Osteocyte (in vitro differentiated cells): ENCODE results near the gene MMAB. TPM values are rescaled to one million over a fixed set of nuclear protein-coding genes. Genes with fewer than 3 reads are reported as not detected.

Source experiments
- DNase-seq: peaks from one replicate; pipeline ENCODE4 v3.0.0; 2021; ENCODE audit warnings: mixed read lengths; ENCODE audit not compliant: unreplicated experiment; ENCODE audit errors: extremely low spot score
- H3K27ac Mint-ChIP-seq: one replicate; pipeline ENCODE4 v1.8.0; 2021; ENCODE audit warnings: mild to moderate bottlenecking, mixed read lengths; ENCODE audit not compliant: unreplicated experiment
- H3K27me3 Mint-ChIP-seq: one replicate; pipeline ENCODE4 v1.8.0; 2021; ENCODE audit warnings: mixed read lengths; ENCODE audit not compliant: unreplicated experiment
- H3K36me3 Mint-ChIP-seq: one replicate; pipeline ENCODE4 v1.8.0; 2021; ENCODE audit warnings: mixed read lengths; ENCODE audit not compliant: unreplicated experiment
- H3K4me1 Mint-ChIP-seq: one replicate; pipeline ENCODE4 v1.8.0; 2021; ENCODE audit warnings: mixed read lengths; ENCODE audit not compliant: unreplicated experiment
- H3K4me3 Mint-ChIP-seq: one replicate; pipeline ENCODE4 v1.8.0; 2021; ENCODE audit warnings: mild to moderate bottlenecking, moderate library complexity, mixed read lengths; ENCODE audit not compliant: unreplicated experiment
- H3K9me3 Mint-ChIP-seq: one replicate; pipeline ENCODE4 v1.8.0; 2021; ENCODE audit warnings: mixed read lengths; ENCODE audit not compliant: unreplicated experiment
- total RNA-seq: library from RNA; stranded (reverse); gene quantifications from 2 replicates; pipeline ENCODE4 v1.2.1, GENCODE V29; 2021
- TF ChIP-seq, protein P1 (sequence below): fragments of 200-600 bp; sonication (generic); IDR thresholded peaks from 2 replicates; pipeline ENCODE4 v1.5.0; 2021; ENCODE audit warnings: antibody characterized with exemption, mild to moderate bottlenecking, moderate library complexity

The MMAB gene
- total RNA-seq, 1 donor from 2014 or later: 20.6 TPM

DNA sequence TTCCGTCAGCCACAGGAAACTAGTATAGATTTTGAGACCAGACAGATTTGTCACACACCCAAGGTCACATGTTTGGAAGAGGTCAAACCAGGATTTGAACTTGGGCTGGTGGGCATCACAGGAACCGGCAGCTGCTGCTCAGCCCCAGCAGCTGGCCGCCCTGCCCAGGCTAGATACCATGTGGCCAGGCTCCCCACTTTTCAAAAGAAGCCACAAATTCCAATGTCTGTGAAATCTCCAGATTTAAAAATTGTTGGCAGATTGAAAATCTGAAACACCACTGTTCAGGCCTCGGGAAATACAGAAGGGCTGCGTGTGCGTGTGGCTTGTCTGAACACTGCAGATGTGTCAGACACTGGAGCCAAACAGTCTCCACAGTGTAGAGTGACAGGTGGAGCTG is 30.4 kb downstream of the MMAB start:
- H3K36me3 Mint-ChIP-seq: no peaks in the 10 kb centered on the region
- no peaks in the 10 kb centered on the region for H3K9me3 Mint-ChIP-seq
- TF ChIP-seq, protein P1, sequence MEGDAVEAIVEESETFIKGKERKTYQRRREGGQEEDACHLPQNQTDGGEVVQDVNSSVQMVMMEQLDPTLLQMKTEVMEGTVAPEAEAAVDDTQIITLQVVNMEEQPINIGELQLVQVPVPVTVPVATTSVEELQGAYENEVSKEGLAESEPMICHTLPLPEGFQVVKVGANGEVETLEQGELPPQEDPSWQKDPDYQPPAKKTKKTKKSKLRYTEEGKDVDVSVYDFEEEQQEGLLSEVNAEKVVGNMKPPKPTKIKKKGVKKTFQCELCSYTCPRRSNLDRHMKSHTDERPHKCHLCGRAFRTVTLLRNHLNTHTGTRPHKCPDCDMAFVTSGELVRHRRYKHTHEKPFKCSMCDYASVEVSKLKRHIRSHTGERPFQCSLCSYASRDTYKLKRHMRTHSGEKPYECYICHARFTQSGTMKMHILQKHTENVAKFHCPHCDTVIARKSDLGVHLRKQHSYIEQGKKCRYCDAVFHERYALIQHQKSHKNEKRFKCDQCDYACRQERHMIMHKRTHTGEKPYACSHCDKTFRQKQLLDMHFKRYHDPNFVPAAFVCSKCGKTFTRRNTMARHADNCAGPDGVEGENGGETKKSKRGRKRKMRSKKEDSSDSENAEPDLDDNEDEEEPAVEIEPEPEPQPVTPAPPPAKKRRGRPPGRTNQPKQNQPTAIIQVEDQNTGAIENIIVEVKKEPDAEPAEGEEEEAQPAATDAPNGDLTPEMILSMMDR: no peak
- no peaks in the 10 kb centered on the region for H3K27me3 Mint-ChIP-seq
- H3K27ac Mint-ChIP-seq: no peak overlapping the region
- no peak for DNase-seq
- no peak overlapping the region for H3K4me3 Mint-ChIP-seq
- peaks cover 40% of the 10 kb centered on the region for H3K4me1 Mint-ChIP-seq

DNA sequence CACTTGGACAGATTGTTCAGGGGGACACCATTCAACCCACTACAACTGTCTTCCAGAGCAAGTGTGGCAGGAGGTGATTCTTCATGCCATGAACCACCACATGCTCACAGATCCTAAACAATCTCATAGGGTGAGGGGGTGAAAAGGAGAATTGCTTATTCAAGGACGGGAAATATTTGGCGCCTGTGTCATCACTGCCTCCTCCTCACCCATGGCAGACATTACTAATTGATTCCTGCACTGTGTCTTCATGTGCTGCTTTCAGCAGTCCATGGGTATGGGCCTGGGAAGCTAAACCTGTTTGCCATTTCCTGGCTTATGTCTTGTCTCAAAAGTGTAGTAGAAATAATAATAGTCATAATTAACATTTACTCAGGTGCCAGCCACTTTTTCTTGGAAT is 31.3 kb downstream of the MMAB start:
- Mint-ChIP-seq H3K27me3 (no peaks in the 10 kb centered on the region), H3K4me3 (no peak overlapping the region), H3K36me3 (no peaks in the 10 kb centered on the region), H3K4me1 (peaks cover 40% of the 10 kb centered on the region), H3K9me3 (no peaks in the 10 kb centered on the region), H3K27ac (no peak overlapping the region)
- TF ChIP-seq, protein P1: no peak
- DNase-seq: no peak

DNA sequence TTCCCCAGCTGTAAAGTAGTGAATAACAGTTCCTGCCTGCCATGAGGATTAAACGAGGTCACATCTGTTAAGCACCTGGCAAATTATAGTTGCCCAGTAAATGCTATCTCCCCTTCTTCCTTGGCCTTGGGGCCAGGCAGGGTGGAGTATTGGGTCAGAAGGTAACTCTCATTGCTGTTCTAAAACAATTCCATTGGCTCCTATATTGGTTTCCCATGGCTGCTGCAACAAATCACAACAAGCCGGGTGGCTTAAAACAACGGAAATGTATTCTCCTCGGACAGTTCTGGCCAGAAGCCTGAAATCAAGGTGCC is 31.9 kb downstream of the MMAB start:
- no peaks in the 10 kb centered on the region for H3K27me3 Mint-ChIP-seq
- TF ChIP-seq, protein P1: no peak
- H3K27ac Mint-ChIP-seq: no peak overlapping the region
- no peak for DNase-seq
- peaks cover 40% of the 10 kb centered on the region for H3K4me1 Mint-ChIP-seq
- peaks cover 3% of the 10 kb centered on the region for H3K36me3 Mint-ChIP-seq
- no peaks in the 10 kb centered on the region for H3K9me3 Mint-ChIP-seq
- no peak overlapping the region for H3K4me3 Mint-ChIP-seq

DNA sequence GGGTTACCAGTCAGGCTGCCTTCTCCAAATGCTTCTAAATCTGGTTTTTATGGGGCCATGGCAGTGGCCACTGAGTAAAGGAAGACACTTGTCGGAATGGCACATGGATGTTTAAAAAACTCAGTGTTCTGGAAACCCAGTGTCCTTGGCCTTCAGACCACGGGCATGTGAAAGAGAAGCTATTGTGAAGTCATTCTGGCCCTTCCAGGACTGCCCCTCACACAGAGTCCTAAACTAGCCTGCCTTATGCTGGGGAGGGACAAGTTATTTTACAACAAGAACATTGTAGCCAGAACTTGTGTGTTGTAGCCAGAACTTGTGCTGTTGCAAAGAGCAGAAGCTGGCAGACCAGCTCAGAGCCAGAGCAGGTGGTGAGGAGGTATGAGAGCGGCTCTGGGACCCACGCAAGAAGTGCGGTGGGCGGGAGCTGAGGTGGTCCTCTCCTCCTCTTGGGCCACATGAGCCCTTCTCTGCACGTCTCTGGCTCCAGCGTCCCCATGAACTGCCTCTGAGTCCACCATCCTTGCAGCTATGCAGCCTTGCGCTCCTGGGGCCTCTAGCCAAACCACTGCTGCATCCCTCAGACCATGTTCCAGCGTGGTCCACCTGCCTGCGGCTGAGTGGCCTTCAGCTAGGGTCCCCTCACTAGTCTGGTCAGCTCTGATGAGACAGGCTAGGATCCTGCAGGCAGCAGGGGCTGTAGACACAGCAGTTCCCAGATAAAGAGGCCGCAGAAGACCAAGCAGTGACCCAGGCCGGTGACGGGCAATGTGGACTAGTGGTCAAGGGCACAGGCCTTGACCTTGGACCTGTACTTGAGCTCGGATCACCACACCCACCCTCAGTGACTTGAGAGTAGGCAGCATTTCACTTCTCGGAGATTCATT is 32.5 kb downstream of the MMAB start:
- Mint-ChIP-seq H3K4me1 (peaks cover 37% of the 10 kb centered on the region), H3K9me3 (no peaks in the 10 kb centered on the region), H3K27me3 (no peaks in the 10 kb centered on the region), H3K4me3 (no peak overlapping the region), H3K27ac (no peak overlapping the region), H3K36me3 (peaks cover 5% of the 10 kb centered on the region)
- TF ChIP-seq, protein P1: no peak
- DNase-seq: no peak

DNA sequence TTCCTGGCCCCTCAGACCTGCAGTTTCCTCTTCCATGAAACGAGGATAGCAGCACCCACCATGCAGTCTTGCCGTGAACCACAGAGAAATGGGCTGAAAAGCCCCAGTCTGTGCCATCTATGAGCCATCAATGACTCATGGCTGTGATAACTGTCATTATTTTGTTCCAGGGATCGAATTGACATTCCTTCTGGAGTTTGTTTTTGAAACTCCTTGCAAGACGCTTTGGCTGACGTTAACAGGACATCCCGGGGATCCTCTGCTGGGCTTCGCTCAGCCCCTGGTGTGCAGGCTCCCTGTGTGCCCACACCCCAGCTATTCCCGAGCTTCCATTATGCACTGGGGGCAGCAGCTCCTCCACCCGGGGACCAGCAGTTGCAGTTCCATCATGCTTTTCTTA is 33.8 kb downstream of the MMAB start:
- Mint-ChIP-seq H3K27me3 (no peaks in the 10 kb centered on the region), H3K27ac (no peak overlapping the region), H3K4me3 (no peak overlapping the region), H3K36me3 (peaks cover 7% of the 10 kb centered on the region), H3K9me3 (no peaks in the 10 kb centered on the region), H3K4me1 (peaks cover 26% of the 10 kb centered on the region)
- DNase-seq: no peak
- TF ChIP-seq, protein P1: no peak
